ENCODE measurements around the gene CHKB. TPM values are rescaled to one million over a fixed set of nuclear protein-coding genes. Genes with fewer than 3 reads are reported as not detected.

The CHKB gene
- total and polyA plus RNA-seq, 2 of the 8 experiments (the other 6 are each of a cell fraction or from before 2014, with no cell fraction given): 27.9 to 42.2 TPM

- TF ChIP-seq GABPA (IDR thresholded peaks at IDR 0.05; ENCODE audit: borderline replicate concordance, insufficient read depth, low read length): no peak
- TF ChIP-seq, protein P1, sequence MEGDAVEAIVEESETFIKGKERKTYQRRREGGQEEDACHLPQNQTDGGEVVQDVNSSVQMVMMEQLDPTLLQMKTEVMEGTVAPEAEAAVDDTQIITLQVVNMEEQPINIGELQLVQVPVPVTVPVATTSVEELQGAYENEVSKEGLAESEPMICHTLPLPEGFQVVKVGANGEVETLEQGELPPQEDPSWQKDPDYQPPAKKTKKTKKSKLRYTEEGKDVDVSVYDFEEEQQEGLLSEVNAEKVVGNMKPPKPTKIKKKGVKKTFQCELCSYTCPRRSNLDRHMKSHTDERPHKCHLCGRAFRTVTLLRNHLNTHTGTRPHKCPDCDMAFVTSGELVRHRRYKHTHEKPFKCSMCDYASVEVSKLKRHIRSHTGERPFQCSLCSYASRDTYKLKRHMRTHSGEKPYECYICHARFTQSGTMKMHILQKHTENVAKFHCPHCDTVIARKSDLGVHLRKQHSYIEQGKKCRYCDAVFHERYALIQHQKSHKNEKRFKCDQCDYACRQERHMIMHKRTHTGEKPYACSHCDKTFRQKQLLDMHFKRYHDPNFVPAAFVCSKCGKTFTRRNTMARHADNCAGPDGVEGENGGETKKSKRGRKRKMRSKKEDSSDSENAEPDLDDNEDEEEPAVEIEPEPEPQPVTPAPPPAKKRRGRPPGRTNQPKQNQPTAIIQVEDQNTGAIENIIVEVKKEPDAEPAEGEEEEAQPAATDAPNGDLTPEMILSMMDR (IDR thresholded peaks at IDR 0.05; ENCODE audit: control extremely low read depth in 1 of 3, insufficient read depth in 1 of 3, low read depth in 1 of 3, low read length in 3 of 3): no peak
Observed at GRCh38 chr22:50612168-50612527, 29.5 kb upstream of the CHKB start (continued).
